Measurements from ENCODE around the gene CFAP46.
"Not testable (repeated sequence)": the region's sequence is repeated elsewhere in the genome, so short reads cannot be mapped to it uniquely, and the experiment has no call there.

The CFAP46 gene

DNA sequence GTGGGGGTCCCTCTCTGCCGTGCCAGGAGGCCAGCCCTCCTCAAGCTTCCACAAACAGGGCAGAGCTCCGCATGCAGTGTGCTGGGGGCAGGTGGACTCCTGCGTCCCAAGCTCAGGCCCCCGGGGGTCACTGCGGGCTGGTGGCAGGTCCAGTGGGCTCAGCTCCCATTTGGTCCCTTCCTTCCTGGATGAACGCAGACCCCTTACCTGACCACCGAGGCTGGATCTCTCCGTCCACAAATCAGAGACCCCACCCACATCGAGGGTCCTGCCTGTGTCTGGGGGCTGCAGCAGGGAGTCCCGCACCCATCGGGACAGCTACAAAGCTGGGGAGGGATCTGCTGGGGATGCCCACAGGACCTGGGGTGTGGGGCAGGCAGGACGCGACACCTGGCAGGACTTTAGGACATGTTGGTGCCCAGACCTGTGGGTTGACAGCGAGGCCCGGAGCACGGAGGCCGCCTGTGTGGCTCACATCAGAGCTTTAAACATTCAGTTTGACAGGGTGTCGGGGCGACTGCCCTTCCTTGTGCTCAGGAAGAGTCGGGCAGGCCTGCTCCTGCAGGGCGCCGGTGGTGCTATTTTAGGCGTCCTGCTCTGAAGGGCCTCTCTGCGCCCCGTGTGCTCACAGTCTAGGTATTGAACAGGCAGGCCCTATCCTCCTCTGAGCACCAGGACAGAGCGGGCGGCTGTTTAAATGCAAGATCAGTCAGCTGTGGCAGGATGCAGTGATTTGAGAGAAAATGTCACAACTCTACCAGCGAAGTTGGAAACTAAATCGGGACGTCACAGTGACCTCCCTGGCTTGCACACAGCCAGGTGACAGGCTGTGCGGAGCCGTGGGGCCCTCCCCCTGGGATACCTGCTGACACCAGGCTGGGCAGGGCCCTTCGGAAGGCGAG, 15.9 kb upstream of the CFAP46 start:
- Histone ChIP-seq H3K36me3 (ENCODE audit: control insufficient read depth in 5 of 5, insufficient read depth in 5 of 5, low read length in 5 of 5) (no peaks in the 10 kb centered on the region), H3K4me3 (ENCODE audit: low read depth in 1 of 5, low read length in 5 of 5) (no peak overlapping the region), H3K27ac (ENCODE audit: low read depth, low read length) (no peak overlapping the region), H3K27me3 (ENCODE audit: control insufficient read depth in 5 of 5, insufficient read depth in 4 of 5, low read length in 5 of 5) (peaks cover 6 to 37% (median 24%) of the 10 kb centered on the region in 5 donors), H3K4me1 (ENCODE audit: control insufficient read depth in 5 of 5, insufficient read depth in 5 of 5, low read length in 5 of 5) (peaks cover 0 to 15% (median 11%) of the 10 kb centered on the region in 5 donors), H3K9me3 (ENCODE audit: control insufficient read depth in 5 of 5, low read length in 5 of 5) (no peaks in the 10 kb centered on the region), H3K9ac (ENCODE audit: low read length in 5 of 5) (no peak overlapping the region)

- no peak overlapping the region for H3K9ac ChIP-seq (ENCODE audit: low read length in 5 of 5)
- no peaks in the 10 kb centered on the region for H3K36me3 ChIP-seq (ENCODE audit: control insufficient read depth in 5 of 5, insufficient read depth in 5 of 5, low read length in 5 of 5)
- no peak overlapping the region for H3K4me3 ChIP-seq (ENCODE audit: low read depth in 1 of 5, low read length in 5 of 5)
- peaks cover 0 to 9% (median 5%) of the 10 kb centered on the region in 5 donors for H3K4me1 ChIP-seq (ENCODE audit: control insufficient read depth in 5 of 5, insufficient read depth in 5 of 5, low read length in 5 of 5)
- H3K9me3 ChIP-seq (ENCODE audit: control insufficient read depth in 5 of 5, low read length in 5 of 5): no peaks in the 10 kb centered on the region
- no peak overlapping the region for H3K27ac ChIP-seq (ENCODE audit: low read depth, low read length)
- H3K27me3 ChIP-seq (ENCODE audit: control insufficient read depth in 5 of 5, insufficient read depth in 4 of 5, low read length in 5 of 5): peaks cover 8 to 48% (median 29%) of the 10 kb centered on the region in 5 donors
Observed at GRCh38 chr10:132957131-132957530, 14.8 kb upstream of the CFAP46 start.

- H3K27me3 ChIP-seq (ENCODE audit: control insufficient read depth in 5 of 5, insufficient read depth in 4 of 5, low read length in 5 of 5): peaks cover 13 to 51% (median 32%) of the 10 kb centered on the region in 5 donors
- not testable (repeated sequence) for H3K4me3 ChIP-seq (ENCODE audit: low read depth in 1 of 5, low read length in 5 of 5); H3K9ac ChIP-seq (ENCODE audit: low read length in 5 of 5); H3K36me3 ChIP-seq (ENCODE audit: control insufficient read depth in 5 of 5, insufficient read depth in 5 of 5, low read length in 5 of 5); H3K9me3 ChIP-seq (ENCODE audit: control insufficient read depth in 5 of 5, low read length in 5 of 5); H3K27ac ChIP-seq (ENCODE audit: low read depth, low read length); H3K4me1 ChIP-seq (ENCODE audit: control insufficient read depth in 5 of 5, insufficient read depth in 5 of 5, low read length in 5 of 5)
Observed at GRCh38 chr10:132956259-132956658, 13.9 kb upstream of the CFAP46 start.

GRCh38 chr10:132955479-132955878, 13.1 kb upstream of the CFAP46 start:
- Histone ChIP-seq H3K9ac (ENCODE audit: low read length in 5 of 5) (no peak overlapping the region), H3K9me3 (ENCODE audit: control insufficient read depth in 5 of 5, low read length in 5 of 5) (no peaks in the 10 kb centered on the region), H3K36me3 (ENCODE audit: control insufficient read depth in 5 of 5, insufficient read depth in 5 of 5, low read length in 5 of 5) (no peaks in the 10 kb centered on the region), H3K4me3 (ENCODE audit: low read depth in 1 of 5, low read length in 5 of 5) (no peak overlapping the region), H3K27me3 (ENCODE audit: control insufficient read depth in 5 of 5, insufficient read depth in 4 of 5, low read length in 5 of 5) (peaks cover 13 to 45% (median 30%) of the 10 kb centered on the region in 5 donors), H3K27ac (ENCODE audit: low read depth, low read length) (no peak overlapping the region), H3K4me1 (ENCODE audit: control insufficient read depth in 5 of 5, insufficient read depth in 5 of 5, low read length in 5 of 5) (peaks cover 0 to 3% (median 0%) of the 10 kb centered on the region in 5 donors)

DNA sequence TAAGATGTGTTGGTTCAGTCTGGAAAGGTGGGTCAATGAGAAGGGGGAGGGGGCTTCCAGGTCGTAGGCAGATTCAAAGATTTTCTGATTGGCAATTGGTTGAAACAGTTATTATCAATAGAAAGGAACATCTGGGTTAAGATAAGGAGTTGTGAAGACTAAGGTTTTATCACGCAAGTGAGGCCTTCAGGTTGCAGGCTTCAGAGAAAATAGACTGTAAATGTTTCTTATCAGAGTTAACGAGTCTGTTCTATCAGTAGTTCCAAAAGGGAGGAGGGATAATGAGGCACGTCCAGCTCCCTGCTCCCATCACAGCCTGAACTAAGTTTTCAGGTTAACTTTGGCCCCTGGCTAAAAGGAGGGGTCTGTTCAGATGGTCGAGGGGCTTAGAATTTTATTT, 11.1 kb upstream of the CFAP46 start:
- Histone ChIP-seq H3K9me3 (ENCODE audit: control insufficient read depth in 5 of 5, low read length in 5 of 5) (no peaks in the 10 kb centered on the region), H3K9ac (ENCODE audit: low read length in 5 of 5) (no peak overlapping the region), H3K36me3 (ENCODE audit: control insufficient read depth in 5 of 5, insufficient read depth in 5 of 5, low read length in 5 of 5) (no peaks in the 10 kb centered on the region), H3K4me1 (ENCODE audit: control insufficient read depth in 5 of 5, insufficient read depth in 5 of 5, low read length in 5 of 5) (no peaks in the 10 kb centered on the region), H3K27me3 (ENCODE audit: control insufficient read depth in 5 of 5, insufficient read depth in 4 of 5, low read length in 5 of 5) (peaks cover 6 to 26% (median 16%) of the 10 kb centered on the region in 5 donors), H3K27ac (ENCODE audit: low read depth, low read length) (no peak overlapping the region), H3K4me3 (ENCODE audit: low read depth in 1 of 5, low read length in 5 of 5) (no peak overlapping the region)

- Histone ChIP-seq H3K9me3 (ENCODE audit: control insufficient read depth in 5 of 5, low read length in 5 of 5) (no peaks in the 10 kb centered on the region), H3K27ac (ENCODE audit: low read depth, low read length) (no peak overlapping the region), H3K27me3 (ENCODE audit: control insufficient read depth in 5 of 5, insufficient read depth in 4 of 5, low read length in 5 of 5) (peaks cover 6 to 23% (median 16%) of the 10 kb centered on the region in 5 donors), H3K36me3 (ENCODE audit: control insufficient read depth in 5 of 5, insufficient read depth in 5 of 5, low read length in 5 of 5) (no peaks in the 10 kb centered on the region), H3K9ac (ENCODE audit: low read length in 5 of 5) (no peak overlapping the region), H3K4me1 (ENCODE audit: control insufficient read depth in 5 of 5, insufficient read depth in 5 of 5, low read length in 5 of 5) (no peaks in the 10 kb centered on the region), H3K4me3 (ENCODE audit: low read depth in 1 of 5, low read length in 5 of 5) (no peak overlapping the region)
Observed at GRCh38 chr10:132951926-132952325, 9.6 kb upstream of the CFAP46 start.

- Histone ChIP-seq H3K9ac (ENCODE audit: low read length in 5 of 5) (no peak overlapping the region), H3K4me1 (ENCODE audit: control insufficient read depth in 5 of 5, insufficient read depth in 5 of 5, low read length in 5 of 5) (no peaks in the 10 kb centered on the region), H3K27me3 (ENCODE audit: control insufficient read depth in 5 of 5, insufficient read depth in 4 of 5, low read length in 5 of 5) (peaks cover 6 to 33% (median 24%) of the 10 kb centered on the region in 5 donors)
Observed at GRCh38 chr10:132948351-132948750, 6.0 kb upstream of the CFAP46 start.

DNA sequence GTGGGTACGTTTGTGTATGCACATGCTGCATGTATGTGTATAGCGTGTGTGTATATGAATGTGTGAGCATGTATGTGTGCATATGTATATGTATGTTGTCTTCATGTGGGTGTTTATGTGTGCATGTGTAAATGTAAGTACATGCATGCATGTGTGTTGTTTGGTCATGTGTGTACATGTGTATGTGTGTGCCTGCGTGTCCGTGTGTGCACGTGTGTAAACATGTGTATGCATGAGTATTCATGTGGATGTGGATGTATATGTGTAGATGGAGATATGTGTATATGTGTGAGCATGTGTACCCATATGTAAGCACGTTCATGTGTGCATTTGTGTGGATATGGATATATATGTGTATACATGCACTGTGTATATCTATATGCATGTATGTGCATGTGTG, 5.5 kb upstream of the CFAP46 start:
- no peak overlapping the region for H3K9ac ChIP-seq (ENCODE audit: low read length in 5 of 5)
- H3K36me3 ChIP-seq (ENCODE audit: control insufficient read depth in 5 of 5, insufficient read depth in 5 of 5, low read length in 5 of 5): no peaks in the 10 kb centered on the region
- H3K27ac ChIP-seq (ENCODE audit: low read depth, low read length): no peak overlapping the region
- H3K27me3 ChIP-seq (ENCODE audit: control insufficient read depth in 5 of 5, insufficient read depth in 4 of 5, low read length in 5 of 5): peaks cover 6 to 30% (median 25%) of the 10 kb centered on the region in 5 donors
- H3K4me1 ChIP-seq (ENCODE audit: control insufficient read depth in 5 of 5, insufficient read depth in 5 of 5, low read length in 5 of 5): peaks cover 0 to 4% (median 2%) of the 10 kb centered on the region in 5 donors
- no peaks in the 10 kb centered on the region for H3K9me3 ChIP-seq (ENCODE audit: control insufficient read depth in 5 of 5, low read length in 5 of 5)
- H3K4me3 ChIP-seq (ENCODE audit: low read depth in 1 of 5, low read length in 5 of 5): no peak overlapping the region

More at GRCh38 chr10:132948351-132948750, 6.0 kb upstream of the CFAP46 start:
- Histone ChIP-seq H3K36me3 (ENCODE audit: control insufficient read depth in 5 of 5, insufficient read depth in 5 of 5, low read length in 5 of 5) (no peaks in the 10 kb centered on the region), H3K4me3 (ENCODE audit: low read depth in 1 of 5, low read length in 5 of 5) (no peak overlapping the region), H3K9me3 (ENCODE audit: control insufficient read depth in 5 of 5, low read length in 5 of 5) (no peaks in the 10 kb centered on the region), H3K27ac (ENCODE audit: low read depth, low read length) (no peak overlapping the region)

- H3K9me3 ChIP-seq (ENCODE audit: control insufficient read depth in 5 of 5, low read length in 5 of 5): no peaks in the 10 kb centered on the region
- H3K4me3 ChIP-seq (ENCODE audit: low read depth in 1 of 5, low read length in 5 of 5): no peak overlapping the region
- peaks cover 3 to 26% (median 23%) of the 10 kb centered on the region in 5 donors for H3K27me3 ChIP-seq (ENCODE audit: control insufficient read depth in 5 of 5, insufficient read depth in 4 of 5, low read length in 5 of 5)
- no peak overlapping the region for H3K27ac ChIP-seq (ENCODE audit: low read depth, low read length)
- no peaks in the 10 kb centered on the region for H3K36me3 ChIP-seq (ENCODE audit: control insufficient read depth in 5 of 5, insufficient read depth in 5 of 5, low read length in 5 of 5)
- no peak overlapping the region for H3K9ac ChIP-seq (ENCODE audit: low read length in 5 of 5)
- H3K4me1 ChIP-seq (ENCODE audit: control insufficient read depth in 5 of 5, insufficient read depth in 5 of 5, low read length in 5 of 5): peaks cover 0 to 13% (median 7%) of the 10 kb centered on the region in 5 donors
Observed at GRCh38 chr10:132946806-132947546, 4.6 kb upstream of the CFAP46 start.

- Histone ChIP-seq H3K9ac (ENCODE audit: low read length in 5 of 5) (no peak overlapping the region), H3K9me3 (ENCODE audit: control insufficient read depth in 5 of 5, low read length in 5 of 5) (no peaks in the 10 kb centered on the region), H3K27me3 (ENCODE audit: control insufficient read depth in 5 of 5, insufficient read depth in 4 of 5, low read length in 5 of 5) (peaks cover 0 to 32% (median 23%) of the 10 kb centered on the region in 5 donors)
Observed at GRCh38 chr10:132946311-132946710, 3.9 kb upstream of the CFAP46 start.

More at GRCh38 chr10:132946311-132946710, 3.9 kb upstream of the CFAP46 start:
- Histone ChIP-seq H3K27ac (ENCODE audit: low read depth, low read length) (no peak overlapping the region), H3K4me3 (ENCODE audit: low read depth in 1 of 5, low read length in 5 of 5) (no peak overlapping the region), H3K36me3 (ENCODE audit: control insufficient read depth in 5 of 5, insufficient read depth in 5 of 5, low read length in 5 of 5) (no peaks in the 10 kb centered on the region), H3K4me1 (ENCODE audit: control insufficient read depth in 5 of 5, insufficient read depth in 5 of 5, low read length in 5 of 5) (peaks cover 0 to 16% (median 9%) of the 10 kb centered on the region in 5 donors)

All from subcutaneous abdominal adipose tissue (tissue), 5 donors.